HG02840 (cell line): ENCODE results near the gene PRKCH.

Experiments used
- ATAC-seq: cut with Tn5 transposase; IDR thresholded peaks from one replicate; pipeline ENCODE4 v1.9.1; 2021; ENCODE audit warnings: mild to moderate bottlenecking, moderate library complexity, moderate number of reproducible peaks; ENCODE audit not compliant: unreplicated experiment, low FRiP score

The PRKCH gene

GRCh38 chr14:61538464-61539022, 217.2 kb downstream of the PRKCH start:
- no peak for ATAC-seq

- no peak for ATAC-seq
These were observed 218.3 kb downstream of the PRKCH start for GRCh38 chr14:61539631-61540030.

- ATAC-seq: no peak
These were observed 219.6 kb downstream of the PRKCH start for GRCh38 chr14:61540931-61541330.

DNA sequence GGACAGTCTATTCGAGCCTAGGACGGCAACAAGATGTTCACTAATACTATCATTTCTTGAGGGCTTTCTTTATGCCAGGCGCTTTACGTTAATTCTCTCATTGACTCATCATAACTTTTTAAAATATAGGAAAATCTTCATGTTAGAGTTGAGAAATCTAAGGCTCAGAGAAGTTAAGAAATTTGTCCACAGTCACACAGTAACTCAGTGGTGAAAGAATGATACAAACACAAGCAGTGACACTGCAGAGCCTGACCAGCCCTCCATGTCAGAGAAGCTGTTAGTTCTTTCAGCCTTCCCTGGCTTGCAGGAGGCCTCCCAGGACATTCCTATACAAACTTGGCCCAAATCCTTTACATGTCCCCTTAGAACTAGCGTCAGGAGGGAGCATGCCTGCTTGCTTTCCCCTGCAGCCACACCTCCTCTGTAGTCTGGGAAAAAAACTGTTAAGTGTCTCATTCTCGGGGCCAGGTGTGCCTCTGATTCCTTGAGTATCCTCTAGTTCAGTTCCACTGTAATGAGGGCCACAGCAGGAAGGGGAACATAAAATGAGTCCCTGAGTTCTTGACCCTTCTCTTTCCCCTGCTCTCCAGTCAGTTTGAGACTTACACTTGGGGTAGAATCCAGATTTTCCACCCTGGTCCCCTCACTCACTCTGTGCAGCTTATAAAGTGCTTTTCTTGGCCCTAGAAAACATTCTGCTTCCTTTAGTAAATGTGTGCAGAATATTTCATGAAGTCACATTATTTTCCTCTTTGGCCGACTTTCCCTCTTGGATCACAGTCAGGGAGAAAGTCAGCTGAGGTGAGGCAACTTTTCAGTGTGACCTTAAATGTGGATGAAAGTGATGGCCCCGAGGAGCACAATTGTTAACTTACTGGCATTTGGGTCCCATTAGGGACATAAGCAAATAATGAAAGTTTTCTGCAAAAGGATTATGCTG, 221.7 kb downstream of the PRKCH start:
- ATAC-seq: no peak

DNA sequence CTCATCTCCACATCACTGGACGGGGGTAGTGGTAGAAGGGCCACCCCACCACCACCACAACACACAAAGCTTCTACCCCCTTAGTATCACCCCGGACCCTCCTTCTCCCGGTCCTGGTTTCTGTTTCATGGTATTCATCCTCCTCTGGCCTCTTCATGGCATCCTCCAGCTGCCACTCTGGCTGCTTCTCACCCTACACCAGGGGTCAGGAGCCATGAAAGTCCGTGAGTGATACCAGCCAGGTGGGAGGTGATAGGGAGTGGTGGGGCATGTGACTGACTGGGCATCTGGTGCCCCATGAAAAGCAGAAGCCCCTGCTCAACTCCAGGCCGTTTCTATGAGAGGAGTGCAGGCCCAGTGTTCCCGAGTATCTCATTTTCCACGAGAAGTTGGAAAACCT, 222.6 kb downstream of the PRKCH start:
- no peak for ATAC-seq

GRCh38 chr14:61544448-61545330, 223.3 kb downstream of the PRKCH start:
- ATAC-seq: no peak

- no peak for ATAC-seq
These were observed 224.5 kb downstream of the PRKCH start for GRCh38 chr14:61545726-61546455.

DNA sequence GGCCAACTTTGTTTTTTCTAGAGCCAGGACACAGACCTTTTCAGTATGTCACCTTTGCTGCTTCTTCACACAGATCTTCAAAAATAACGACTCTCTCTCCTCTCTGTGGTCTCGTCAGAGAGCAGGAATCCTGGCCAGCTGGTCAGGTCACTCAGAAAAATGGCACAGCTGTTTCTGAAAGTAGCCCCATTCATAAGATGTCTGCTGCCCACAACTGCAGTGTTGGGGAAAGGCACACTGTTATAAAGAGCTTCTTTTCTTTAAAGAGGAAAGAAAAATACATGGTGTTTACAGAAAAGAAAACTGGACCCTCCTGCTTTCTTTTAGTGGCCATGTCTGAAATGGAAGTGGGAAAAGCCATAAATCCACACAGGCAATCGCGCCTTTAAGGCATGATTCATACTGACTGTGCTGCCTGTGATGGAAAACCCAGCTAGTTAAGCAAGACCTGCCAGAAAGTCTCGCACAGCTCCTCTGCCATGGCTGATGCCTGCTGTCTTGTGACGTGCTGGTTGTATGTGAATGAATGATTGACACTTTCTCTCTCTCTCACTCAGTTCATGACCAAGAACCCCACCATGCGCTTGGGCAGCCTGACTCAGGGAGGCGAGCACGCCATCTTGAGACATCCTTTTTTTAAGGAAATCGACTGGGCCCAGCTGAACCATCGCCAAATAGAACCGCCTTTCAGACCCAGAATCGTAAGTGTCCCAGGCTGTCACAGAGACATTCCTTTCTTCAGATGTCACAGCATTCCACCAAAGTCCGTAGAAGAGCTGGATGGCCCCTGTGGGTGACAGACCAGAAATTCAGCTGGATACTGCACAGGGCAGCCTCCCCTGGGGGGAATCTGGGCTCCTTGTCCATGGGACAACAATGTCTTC, 226.0 kb downstream of the PRKCH start:
- no peak for ATAC-seq

GRCh38 chr14:61549425-61549824, 228.0 kb downstream of the PRKCH start:
- ATAC-seq: no peak

DNA sequence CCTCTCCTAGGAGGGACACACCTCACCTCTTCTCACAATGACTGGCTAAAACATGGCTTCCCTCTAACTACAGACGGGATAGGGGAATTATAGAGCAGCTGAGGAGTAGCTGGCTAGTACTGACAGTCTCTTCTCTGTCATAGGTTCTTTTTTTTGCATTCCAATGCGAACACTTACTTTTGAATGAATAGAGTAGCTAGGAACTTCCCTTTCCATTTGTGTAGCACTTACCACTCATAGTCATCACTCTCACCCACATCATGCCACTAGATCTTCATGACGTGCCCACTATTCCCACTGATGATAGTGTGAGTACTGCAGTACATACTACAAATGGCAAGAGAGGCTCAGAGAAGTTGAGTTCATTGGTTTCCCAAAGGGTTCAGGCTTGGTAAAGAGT, 230.0 kb downstream of the PRKCH start:
- ATAC-seq: no peak

DNA sequence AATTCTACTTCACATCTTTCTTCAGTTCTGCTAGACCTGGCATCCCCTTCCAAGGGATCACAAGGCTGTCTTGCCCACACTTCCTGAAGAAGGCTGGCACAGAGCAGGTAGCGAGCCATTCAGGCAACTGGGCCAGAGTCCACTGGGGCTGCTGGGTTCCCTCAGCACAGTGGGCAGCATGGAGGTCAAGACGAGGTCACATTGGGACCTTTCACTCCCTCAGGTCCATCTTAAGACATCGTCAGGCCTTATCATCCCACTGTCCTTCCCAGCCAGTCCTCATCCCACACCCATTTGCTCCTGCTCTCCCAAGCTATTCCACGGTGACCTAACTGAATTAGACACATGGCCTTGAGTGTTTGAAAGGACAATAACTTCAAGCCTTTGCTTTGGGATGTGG, 230.9 kb downstream of the PRKCH start:
- ATAC-seq: no peak

DNA sequence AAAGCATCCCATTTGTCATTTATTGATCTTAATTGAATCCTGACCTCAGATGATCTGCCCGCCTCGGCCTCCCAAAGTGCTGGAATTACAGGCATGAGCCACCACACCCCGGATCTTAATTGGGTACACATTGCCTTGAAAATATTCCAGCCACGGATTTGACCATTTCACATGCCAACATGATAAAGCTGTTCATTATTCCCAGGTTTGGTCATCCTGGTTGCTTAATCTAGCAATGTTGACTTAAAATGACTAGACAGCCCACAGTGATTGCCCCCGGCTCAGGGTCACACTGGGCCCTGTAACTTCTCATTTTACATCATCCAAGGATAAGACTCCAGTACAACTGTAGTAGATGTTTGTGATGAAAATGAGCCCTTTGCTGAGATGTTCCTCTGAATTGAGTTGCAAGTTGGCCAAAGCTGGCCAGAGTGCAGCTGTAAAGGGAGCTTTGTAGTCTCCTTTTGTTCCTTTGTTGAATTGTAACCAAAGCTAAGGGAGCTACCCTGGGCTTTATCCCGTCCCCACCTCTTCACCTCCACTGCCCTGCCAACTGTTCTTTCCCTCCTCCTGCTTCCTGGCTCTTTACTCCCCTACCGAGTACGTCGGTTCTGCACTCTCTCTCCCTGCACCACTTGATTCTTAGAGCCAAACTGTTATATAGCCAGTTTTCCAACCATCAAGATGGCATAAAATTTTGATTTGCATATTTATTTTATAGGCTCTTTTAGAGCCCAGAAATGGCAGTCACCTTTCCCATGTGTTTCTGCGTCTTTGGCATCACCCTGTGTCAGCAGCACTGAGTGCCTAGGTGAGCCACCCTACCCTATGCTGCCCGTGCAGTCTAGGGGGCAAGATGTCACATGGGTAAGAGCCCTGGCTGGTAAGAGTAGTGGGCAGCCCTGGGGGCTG, 232.6 kb downstream of the PRKCH start:
- ATAC-seq: no peak

GRCh38 chr14:61555056-61555838, 233.9 kb downstream of the PRKCH start:
- ATAC-seq: no peak

- no peak for ATAC-seq
These were observed 235.1 kb downstream of the PRKCH start for GRCh38 chr14:61556455-61556854.

- no peak for ATAC-seq
These were observed 235.9 kb downstream of the PRKCH start for GRCh38 chr14:61557262-61557661.

DNA sequence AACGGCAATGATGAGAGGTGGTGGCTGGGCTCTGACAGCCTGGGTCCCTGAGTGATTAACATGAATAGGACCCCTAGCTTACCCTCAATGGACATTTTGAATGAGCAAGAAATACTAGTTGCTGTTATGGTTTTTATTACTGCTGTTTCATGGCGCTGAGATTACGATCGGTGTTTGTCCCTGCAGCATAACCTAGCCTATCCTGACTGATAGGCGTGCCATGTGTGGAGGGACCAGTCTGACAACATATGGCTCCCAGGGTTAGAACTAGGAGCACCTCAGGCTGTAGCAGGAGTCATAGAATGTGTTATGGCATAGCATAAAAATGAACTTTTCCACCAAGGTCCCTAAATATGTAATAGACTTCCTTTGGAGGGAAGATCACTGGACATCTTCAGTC, 236.5 kb downstream of the PRKCH start:
- ATAC-seq: no peak

GRCh38 chr14:61558271-61558670, 236.9 kb downstream of the PRKCH start:
- no peak for ATAC-seq
